ENCODE data around the gene ORMDL1. TPM values are rescaled to one million over a fixed set of nuclear protein-coding genes. Genes with fewer than 3 reads are reported as not detected.

The ORMDL1 gene, protein sequence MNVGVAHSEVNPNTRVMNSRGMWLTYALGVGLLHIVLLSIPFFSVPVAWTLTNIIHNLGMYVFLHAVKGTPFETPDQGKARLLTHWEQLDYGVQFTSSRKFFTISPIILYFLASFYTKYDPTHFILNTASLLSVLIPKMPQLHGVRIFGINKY
- total RNA-seq (100 to 1,000 TPM; 104 to 106 TPM), total RNA-seq (63.1 to 282 (median 133) reads per million in 172 experiments)
- 132 TPM for polyA plus RNA-seq (2013, experiment 1 of 2)
- 116 TPM for polyA plus RNA-seq (2013, experiment 2 of 2)

DNA sequence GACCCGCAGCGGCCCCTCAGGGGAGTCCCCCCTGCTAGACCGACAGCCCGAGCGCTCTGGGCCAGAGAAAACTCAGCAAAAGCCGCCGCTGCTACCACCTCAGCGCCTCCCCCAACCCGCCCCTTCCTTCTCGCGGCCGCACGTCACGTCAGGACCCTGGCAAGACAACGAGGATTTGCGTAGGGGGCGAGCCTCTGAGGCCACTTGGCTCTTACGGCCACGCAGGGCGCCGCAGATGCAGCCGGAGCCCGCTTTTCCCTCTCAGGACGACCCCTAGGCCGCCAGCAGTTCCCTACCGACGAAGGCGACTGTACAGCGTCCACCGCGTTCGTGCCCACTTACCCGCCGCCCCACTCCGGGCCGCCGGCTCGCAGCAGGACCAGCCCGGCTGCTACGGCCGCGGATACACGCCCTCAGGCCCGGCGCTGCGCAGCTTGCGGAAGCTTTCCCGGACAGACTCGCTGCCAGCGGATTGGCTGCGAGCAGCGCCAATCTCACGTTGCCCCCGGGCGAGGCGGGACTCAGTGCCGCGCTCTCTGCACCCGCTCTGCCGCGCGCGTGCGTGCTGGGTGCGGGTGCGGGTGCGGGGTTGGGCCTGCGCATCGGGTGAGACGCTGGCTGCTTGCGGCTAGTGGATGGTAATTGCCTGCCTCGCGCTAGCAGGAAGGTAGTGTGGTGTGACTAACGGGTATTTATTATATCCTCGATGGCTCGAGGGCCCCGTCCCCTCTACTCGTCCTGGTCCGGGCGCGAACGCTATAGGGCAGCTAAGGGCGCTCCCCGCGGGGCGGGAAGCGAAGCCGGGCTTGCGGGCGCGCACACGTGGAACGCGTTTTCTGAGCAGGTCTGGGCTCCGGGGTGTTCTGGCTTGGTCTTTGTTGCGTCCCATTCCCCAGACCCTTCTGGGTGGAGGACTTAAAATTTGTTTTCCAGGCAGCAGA, at the start of gene ORMDL1, which contains the start of gene PMS1:
ORMDL1 (minus strand) TSS at position 413 of the 941 bp plus-strand sequence. CDS start 1,744 bp downstream, outside the sequence.
PMS1 (plus strand) TSS at position 524 of the 941 bp plus-strand sequence. CDS start 7,360 bp downstream, outside the sequence.
- Histone ChIP-seq H3K27ac (ENCODE audit: low read depth in 1 of 2, low read length in 2 of 2) (peak within 1 kb of the TSS; percentile 90 to 93), H3K9me3 (ENCODE audit: control insufficient read depth in 1 of 2, insufficient read depth in 1 of 2, low read length in 2 of 2) (no peaks in the 10 kb centered on the region), H3K27me3 (ENCODE audit: control insufficient read depth in 1 of 2, insufficient read depth in 2 of 2, low read length in 2 of 2) (no peaks in the 10 kb centered on the region), H3K4me3 (ENCODE audit: low read length) (peak within 1 kb of the TSS; percentile 84), H3K4me1 (ENCODE audit: insufficient read depth, low read length) (peaks cover 23% of the 10 kb centered on the region), H3K36me3 (ENCODE audit: insufficient read depth, low read length) (peaks cover 23% of the 10 kb centered on the region)
- Mint-ChIP-seq H3K27ac (peak within 1 kb of the TSS; percentile 99), H3K36me3 (ENCODE audit: low read depth) (peaks cover 65% of the 10 kb centered on the region), H3K27me3 (no peaks in the 10 kb centered on the region), H3K4me1 (ENCODE audit: low read depth) (peaks cover 58% of the 10 kb centered on the region), H3K4me3 (peak within 1 kb of the TSS; percentile 99), H3K9me3 (no peaks in the 10 kb centered on the region)
- peak; percentile 91 for ATAC-seq (ENCODE audit: poor library complexity)
- CTCF ChIA-PET = interaction anchor here (1.2 to 3.1 kb wide), 3 partner anchors 11 to 22 kb away, joined by 3 to 16 read pairs (median 10); partner anchors contain the start of gene OSGEPL1
- TF ChIP-seq, protein P1, sequence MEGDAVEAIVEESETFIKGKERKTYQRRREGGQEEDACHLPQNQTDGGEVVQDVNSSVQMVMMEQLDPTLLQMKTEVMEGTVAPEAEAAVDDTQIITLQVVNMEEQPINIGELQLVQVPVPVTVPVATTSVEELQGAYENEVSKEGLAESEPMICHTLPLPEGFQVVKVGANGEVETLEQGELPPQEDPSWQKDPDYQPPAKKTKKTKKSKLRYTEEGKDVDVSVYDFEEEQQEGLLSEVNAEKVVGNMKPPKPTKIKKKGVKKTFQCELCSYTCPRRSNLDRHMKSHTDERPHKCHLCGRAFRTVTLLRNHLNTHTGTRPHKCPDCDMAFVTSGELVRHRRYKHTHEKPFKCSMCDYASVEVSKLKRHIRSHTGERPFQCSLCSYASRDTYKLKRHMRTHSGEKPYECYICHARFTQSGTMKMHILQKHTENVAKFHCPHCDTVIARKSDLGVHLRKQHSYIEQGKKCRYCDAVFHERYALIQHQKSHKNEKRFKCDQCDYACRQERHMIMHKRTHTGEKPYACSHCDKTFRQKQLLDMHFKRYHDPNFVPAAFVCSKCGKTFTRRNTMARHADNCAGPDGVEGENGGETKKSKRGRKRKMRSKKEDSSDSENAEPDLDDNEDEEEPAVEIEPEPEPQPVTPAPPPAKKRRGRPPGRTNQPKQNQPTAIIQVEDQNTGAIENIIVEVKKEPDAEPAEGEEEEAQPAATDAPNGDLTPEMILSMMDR (IDR thresholded peaks at IDR 0.05) = no peak
- peak; percentile 84 to 98 (median 92) for DNase-seq
- POLR2A ChIA-PET = interaction anchor here (0.8 to 4.2 kb wide), 11 partner anchors 10 to 1097 kb away, joined by 3 to 96 read pairs (median 6); partner anchors contain the start of genes ASNSD1, OSGEPL1, SLC40A1 and WDR75
- intact Hi-C loops (cut with DNase I, micrococcal nuclease) = loop anchor here (1.0 to 10.0 kb wide), 11 partner anchors 19 to 1231 kb away; partner anchors contain the start of genes ASNSD1 (in 2 of the 2), HIBCH (in 1 of the 2), NAB1 (in 1 of the 2) and NEMP2 (in 1 of the 2)

DNA sequence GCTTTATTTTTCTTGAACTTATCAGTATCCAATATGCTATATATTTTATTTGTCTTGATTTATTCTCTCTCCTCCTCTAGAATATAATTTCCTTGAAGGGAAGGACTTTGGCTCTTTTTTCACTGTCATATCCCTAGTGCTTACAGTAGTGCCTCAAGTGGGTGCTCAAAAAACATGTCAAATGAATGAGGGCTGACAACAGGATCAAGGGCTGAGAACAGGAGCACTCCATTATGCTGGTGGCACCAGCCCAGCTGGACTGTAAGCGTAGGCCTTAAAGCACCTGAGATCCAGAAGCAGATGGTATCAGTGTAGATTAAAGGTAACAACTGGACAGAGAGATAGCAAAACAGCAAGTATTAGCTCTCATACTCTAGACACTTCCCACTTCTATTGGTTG, 46.4 kb upstream of the ORMDL1 start:
- TF ChIP-seq, protein P1 (IDR thresholded peaks at IDR 0.05) = no peak
- Mint-ChIP-seq H3K4me1 (ENCODE audit: low read depth) (no peaks in the 10 kb centered on the region), H3K9me3 (no peaks in the 10 kb centered on the region), H3K4me3 (no peak overlapping the region), H3K36me3 (ENCODE audit: low read depth) (peaks cover 35% of the 10 kb centered on the region), H3K27ac (no peak overlapping the region), H3K27me3 (no peaks in the 10 kb centered on the region)
- no peaks in the 10 kb centered on the region for H3K27me3 ChIP-seq (ENCODE audit: control insufficient read depth in 1 of 2, insufficient read depth in 2 of 2, low read length in 2 of 2)
- ATAC-seq (ENCODE audit: poor library complexity) (no peak), DNase-seq (no peak)
- intact Hi-C loops (cut with DNase I, micrococcal nuclease) = no loop called here
- no peak overlapping the region for H3K4me3 ChIP-seq (ENCODE audit: low read length)
- H3K36me3 ChIP-seq (ENCODE audit: insufficient read depth, low read length) = peaks cover 6% of the 10 kb centered on the region
- CTCF ChIA-PET = no interaction called here
- POLR2A ChIA-PET = no interaction called here
- H3K27ac ChIP-seq (ENCODE audit: low read depth in 1 of 2, low read length in 2 of 2) = no peak overlapping the region
- H3K4me1 ChIP-seq (ENCODE audit: insufficient read depth, low read length) = no peaks in the 10 kb centered on the region
- H3K9me3 ChIP-seq (ENCODE audit: control insufficient read depth in 1 of 2, insufficient read depth in 1 of 2, low read length in 2 of 2) = no peaks in the 10 kb centered on the region

DNA sequence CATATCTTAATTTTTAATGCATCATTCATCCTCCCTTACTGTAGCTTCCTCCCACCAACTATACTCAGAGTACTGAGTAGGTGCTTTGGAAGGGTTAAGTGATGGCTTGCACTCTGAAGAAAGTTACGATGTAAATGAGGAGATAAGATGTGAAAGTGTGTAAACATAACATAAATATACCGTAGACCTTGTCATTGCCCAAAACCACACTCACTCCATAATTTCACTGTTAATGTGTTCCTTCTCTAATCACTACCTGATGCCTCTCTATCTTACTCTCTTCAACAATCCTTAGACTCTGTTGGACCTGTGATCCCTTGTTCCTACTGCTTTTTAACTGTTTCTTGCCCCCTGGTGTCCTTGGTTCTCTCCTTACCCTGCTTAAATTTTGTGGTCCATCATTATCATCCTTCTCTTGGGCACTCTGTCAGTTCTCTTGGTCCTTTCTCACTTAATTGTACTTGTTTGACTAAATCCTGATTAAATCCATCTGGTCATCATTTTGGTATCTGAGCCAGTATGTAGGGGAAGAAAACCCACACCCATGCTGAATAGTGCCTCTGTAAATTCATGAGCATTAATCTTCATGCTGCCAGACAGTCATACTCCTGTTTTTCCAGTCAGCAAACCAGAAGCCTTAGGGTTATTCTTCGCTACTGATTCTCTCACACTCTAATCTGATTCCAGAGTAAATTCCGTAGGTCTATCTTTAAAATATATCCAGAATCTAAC, 45.1 kb upstream of the ORMDL1 start:
- Mint-ChIP-seq H3K36me3 (ENCODE audit: low read depth) (peaks cover 33% of the 10 kb centered on the region), H3K9me3 (no peaks in the 10 kb centered on the region), H3K4me1 (ENCODE audit: low read depth) (no peaks in the 10 kb centered on the region), H3K4me3 (no peak overlapping the region), H3K27ac (no peak overlapping the region), H3K27me3 (no peaks in the 10 kb centered on the region)
- DNase-seq (no peak), ATAC-seq (ENCODE audit: poor library complexity) (no peak)
- Histone ChIP-seq H3K9me3 (ENCODE audit: control insufficient read depth in 1 of 2, insufficient read depth in 1 of 2, low read length in 2 of 2) (no peaks in the 10 kb centered on the region), H3K4me3 (ENCODE audit: low read length) (no peak overlapping the region), H3K27me3 (ENCODE audit: control insufficient read depth in 1 of 2, insufficient read depth in 2 of 2, low read length in 2 of 2) (no peaks in the 10 kb centered on the region), H3K27ac (ENCODE audit: low read depth in 1 of 2, low read length in 2 of 2) (no peak overlapping the region), H3K4me1 (ENCODE audit: insufficient read depth, low read length) (no peaks in the 10 kb centered on the region), H3K36me3 (ENCODE audit: insufficient read depth, low read length) (peaks cover 6% of the 10 kb centered on the region)
- intact Hi-C loops (cut with DNase I, micrococcal nuclease) = no loop called here
- TF ChIP-seq, protein P1 (IDR thresholded peaks at IDR 0.05) = no peak
- POLR2A ChIA-PET = no interaction called here
- CTCF ChIA-PET = no interaction called here

All from CD4-positive, alpha-beta T cell (primary cell).